HG03442 (cell line): ENCODE measurements around the gene OTUD3.
"Not testable (repeated sequence)": the region's sequence is repeated elsewhere in the genome, so short reads cannot be mapped to it uniquely, and the experiment has no call there.

Experiments used
- ATAC-seq: cut with Tn5 transposase; IDR thresholded peaks from one replicate; pipeline ENCODE4 v1.9.1; 2021; ENCODE audit warnings: mild to moderate bottlenecking, moderate library complexity; ENCODE audit not compliant: unreplicated experiment

The OTUD3 gene

GRCh38 chr1:19882111-19883071 is at the start of gene OTUD3:
Gene OTUD3 (plus strand): TSS chr1:19882395. CDS start chr1:19882514, 119 bp downstream.
- peak; percentile 85 for ATAC-seq

GRCh38 chr1:19835578-19835977 is 46.6 kb upstream of the OTUD3 start:
- no peak for ATAC-seq

GRCh38 chr1:19837866-19838265 is 44.3 kb upstream of the OTUD3 start:
- ATAC-seq, result no peak

GRCh38 chr1:19840228-19840627 is 42.0 kb upstream of the OTUD3 start:
- ATAC-seq, result no peak

GRCh38 chr1:19844731-19845495 is 37.3 kb upstream of the OTUD3 start:
- ATAC-seq, result no peak

- no peak for ATAC-seq
Measured at GRCh38 chr1:19845555-19845954, 36.6 kb upstream of the OTUD3 start.

GRCh38 chr1:19846338-19846737 is 35.9 kb upstream of the OTUD3 start:
- no peak for ATAC-seq

GRCh38 chr1:19847334-19847733 is 34.9 kb upstream of the OTUD3 start:
- not testable (repeated sequence) for ATAC-seq

GRCh38 chr1:19849307-19849706 is 32.9 kb upstream of the OTUD3 start:
- not testable (repeated sequence) for ATAC-seq

GRCh38 chr1:19850214-19850613 is 32.0 kb upstream of the OTUD3 start:
- ATAC-seq, result no peak

GRCh38 chr1:19852036-19852435 is 30.2 kb upstream of the OTUD3 start:
- no peak for ATAC-seq

GRCh38 chr1:19854866-19855265 is 27.3 kb upstream of the OTUD3 start:
- no peak for ATAC-seq

GRCh38 chr1:19858893-19859292 is 23.3 kb upstream of the OTUD3 start:
- ATAC-seq, result no peak

- no peak for ATAC-seq
Measured at GRCh38 chr1:19859876-19860275, 22.3 kb upstream of the OTUD3 start.

GRCh38 chr1:19860418-19860817 is 21.8 kb upstream of the OTUD3 start:
- no peak for ATAC-seq

GRCh38 chr1:19861034-19861433 is 21.2 kb upstream of the OTUD3 start:
- no peak for ATAC-seq

GRCh38 chr1:19861842-19862530 is 20.2 kb upstream of the OTUD3 start:
- ATAC-seq, result no peak

- no peak for ATAC-seq
Measured at GRCh38 chr1:19862944-19863343, 19.3 kb upstream of the OTUD3 start.

- no peak for ATAC-seq
Measured at GRCh38 chr1:19864570-19865160, 17.5 kb upstream of the OTUD3 start.

- ATAC-seq, result no peak
Measured at GRCh38 chr1:19866029-19866428, 16.2 kb upstream of the OTUD3 start.

GRCh38 chr1:19866758-19867157 is 15.4 kb upstream of the OTUD3 start:
- no peak for ATAC-seq
